Measurements from ENCODE around the gene ZNF865.
A peak's percentile ranks its signal among the peaks of the same experiment; 100 is the strongest.

The ZNF865 gene

GRCh38 chr19:55647732-55648584 is 42.5 kb downstream of the ZNF865 start, which contains the start of gene CCDC106:
TSS of gene CCDC106 (plus strand) at chr19:55648212. CDS start at chr19:55649047, 835 bp downstream.
- peak; percentile 21 for DNase-seq

GRCh38 chr19:55648585-55649267 is 43.3 kb downstream of the ZNF865 start:
- no peak for DNase-seq

GRCh38 chr19:55649268-55650125 is 44.0 kb downstream of the ZNF865 start:
- DNase-seq: no peak

- DNase-seq: no peak
Measured at GRCh38 chr19:55650126-55650557, 44.7 kb downstream of the ZNF865 start.

- DNase-seq: no peak
Measured at GRCh38 chr19:55650602-55651230, 45.3 kb downstream of the ZNF865 start.

- DNase-seq: no peak
Measured at GRCh38 chr19:55651236-55651635, 45.8 kb downstream of the ZNF865 start.

GRCh38 chr19:55652311-55653128 is 47.1 kb downstream of the ZNF865 start:
- no peak for DNase-seq

GRCh38 chr19:55653651-55654322 is 48.3 kb downstream of the ZNF865 start:
- DNase-seq: peak; percentile 98

- DNase-seq: peak; percentile 99
Measured at GRCh38 chr19:55654323-55654867, 48.9 kb downstream of the ZNF865 start.

- DNase-seq: peak; percentile 94
Measured at GRCh38 chr19:55654868-55655647, 49.6 kb downstream of the ZNF865 start, which contains the start of gene U2AF2. TSS of gene U2AF2 (plus strand) at chr19:55655035. CDS start at chr19:55655105, 70 bp downstream.

- DNase-seq: no peak
Measured at GRCh38 chr19:55655648-55656040, 50.2 kb downstream of the ZNF865 start.

GRCh38 chr19:55656552-55656951 is 51.1 kb downstream of the ZNF865 start:
- DNase-seq: no peak

- DNase-seq: no peak
Measured at GRCh38 chr19:55656988-55657747, 51.7 kb downstream of the ZNF865 start.

- no peak for DNase-seq
Measured at GRCh38 chr19:55658846-55659459, 53.5 kb downstream of the ZNF865 start.

- DNase-seq: no peak
Measured at GRCh38 chr19:55659822-55660221, 54.4 kb downstream of the ZNF865 start.

GRCh38 chr19:55660404-55660803 is 55.0 kb downstream of the ZNF865 start:
- no peak for DNase-seq

GRCh38 chr19:55660991-55661390 is 55.5 kb downstream of the ZNF865 start:
- DNase-seq: no peak

- DNase-seq: no peak
Measured at GRCh38 chr19:55661826-55662225, 56.4 kb downstream of the ZNF865 start.
